ENCODE measurements around the gene CXorf58. TPM values are rescaled to one million over a fixed set of nuclear protein-coding genes. Genes with fewer than 3 reads are reported as not detected.

CXorf58 gene, protein sequence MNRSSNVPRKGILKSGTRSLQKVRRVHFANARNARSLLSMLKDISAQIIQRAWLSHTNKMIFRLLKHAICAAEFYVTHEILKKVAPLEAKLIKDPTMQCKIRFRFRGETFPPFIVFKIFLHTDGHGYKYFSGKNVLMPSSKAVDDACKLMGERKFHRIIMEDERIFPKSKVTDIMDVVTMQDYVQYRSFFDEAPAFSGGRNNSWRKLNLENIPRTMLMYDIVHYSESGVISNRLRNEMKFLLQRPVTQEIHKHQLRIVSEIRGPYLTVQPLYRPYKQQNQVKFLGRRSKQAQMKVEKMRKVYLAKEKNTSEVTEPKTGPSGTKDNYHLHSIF
- total RNA-seq, result 0.23 TPM in 1 of 2 replicates, not detected in the other

GRCh38 chrX:23907498-23908218 lies at the start of gene CXorf58, which contains the start of gene APOO:
TSS of gene CXorf58 (plus strand) at chrX:23908006. CDS start at chrX:23910303, 2,297 bp downstream.
TSS of gene APOO (minus strand) at chrX:23907938. CDS start at chrX:23907702, 236 bp downstream.

Other genes with a start within 250 kb of the CXorf58 start
- 184 and 210 TPM in 2 replicates for gene PRDX4, start 240.5 kb upstream of the CXorf58 start, total RNA-seq
- gene ACOT9, start 164.7 kb upstream of the CXorf58 start, total RNA-seq, result 63.7 and 71.5 TPM in 2 replicates
- gene SAT1, start 124.8 kb upstream of the CXorf58 start, total RNA-seq, result 772 and 1,081 TPM in 2 replicates
- gene APOO, start 68 bp upstream of the CXorf58 start, total RNA-seq, result 14.3 and 36.0 TPM in 2 replicates
- gene KLHL15, start 119.2 kb downstream of the CXorf58 start, total RNA-seq, result 2.4 and 2.9 TPM in 2 replicates
- gene EIF2S3, start 146.9 kb downstream of the CXorf58 start, total RNA-seq, result 168 and 169 TPM in 2 replicates
- gene ZFX, start 241.7 kb downstream of the CXorf58 start, total RNA-seq, result 11.2 and 14.8 TPM in 2 replicates